Breast epithelium (tissue), 4 donors: ENCODE data around the gene MSH2. TPM values are rescaled to one million over a fixed set of nuclear protein-coding genes. Genes with fewer than 3 reads are reported as not detected.

ENCODE experiments used
- DNase-seq, 2 donors: peaks; one replicate each; pipeline ENCODE4 v3.0.0-alpha.2; 2019; ENCODE audit warnings: low spot score in 2 of 2
- H3K27ac ChIP-seq, 2 donors: fragments of 200-600 bp; sonication (generic) in 1 of 2; one replicate each; pipeline ENCODE4 v1.5.1; 2016 to 2019; ENCODE audit warnings: mild to moderate bottlenecking in 1 of 2
- H3K27me3 ChIP-seq, 2 donors: fragments of 200-600 bp; sonication (generic) in 1 of 2; one replicate each; pipeline versions ENCODE4 v1.5.1 to v1.6.0; 2017 to 2019; ENCODE audit warnings: control low read depth in 1 of 2, mild to moderate bottlenecking in 1 of 2
- H3K36me3 ChIP-seq: fragments of 200-600 bp; one replicate; pipeline ENCODE4 v1.5.1; 2019
- H3K4me1 ChIP-seq, 2 donors: fragments of 200-600 bp; sonication (generic); one replicate each; pipeline ENCODE4 v1.5.1; 2016 to 2019; ENCODE audit warnings: control low read depth in 1 of 2
- H3K4me3 ChIP-seq, 3 donors: fragments of 200-600 bp; sonication (generic); 1 replicate in 2 of 3; 2 replicates in 1 of 3; pipeline ENCODE4 v1.5.1; 2016 to 2019; ENCODE audit warnings: mild to moderate bottlenecking in 3 of 3, moderate library complexity in 2 of 3
- H3K9me3 ChIP-seq, 2 donors: fragments of 200-600 bp; sonication (generic) in 1 of 2; one replicate each; pipeline ENCODE4 v1.5.1; 2016 to 2019; ENCODE audit warnings: control low read depth in 1 of 2
- POLR2A ChIP-seq: fragments of 450-650 bp; IDR thresholded peaks from one replicate; pipeline ENCODE4 v1.6.1; 2016; ENCODE audit warnings: antibody characterized with exemption, mild to moderate bottlenecking, moderate library complexity
- POLR2AphosphoS5 ChIP-seq, 3 donors: sonication (generic); formaldehyde crosslinking; IDR thresholded peaks; one replicate each; pipeline ENCODE4 v1.6.1; 2017; ENCODE audit warnings: antibody characterized with exemption in 3 of 3
- intact Hi-C: fragments of 100-400 bp; cut with DNase I; formaldehyde crosslinking; loops from one replicate; pipeline ENCODE4 v1.15.1; 2023; ENCODE audit warnings: low total_unique reads
- total RNA-seq, 3 donors: library from RNA; depleted of rRNA; stranded (reverse); fragments of >200 nt; gene quantifications; one replicate each; pipeline ENCODE4 v1.1.0, GENCODE V29; 2016
- TF ChIP-seq, protein P1 (sequence below), 3 donors: fragments of 450-650 bp; IDR thresholded peaks; one replicate each; pipeline ENCODE4 v1.5.1; 2016 to 2017; ENCODE audit warnings: antibody characterized with exemption in 3 of 3, mild to moderate bottlenecking in 3 of 3, moderate library complexity in 3 of 3

Gene MSH2
- total RNA-seq, 3 donors from 2014 or later, result 9.4 to 22.5 (median 16.4) TPM

DNA sequence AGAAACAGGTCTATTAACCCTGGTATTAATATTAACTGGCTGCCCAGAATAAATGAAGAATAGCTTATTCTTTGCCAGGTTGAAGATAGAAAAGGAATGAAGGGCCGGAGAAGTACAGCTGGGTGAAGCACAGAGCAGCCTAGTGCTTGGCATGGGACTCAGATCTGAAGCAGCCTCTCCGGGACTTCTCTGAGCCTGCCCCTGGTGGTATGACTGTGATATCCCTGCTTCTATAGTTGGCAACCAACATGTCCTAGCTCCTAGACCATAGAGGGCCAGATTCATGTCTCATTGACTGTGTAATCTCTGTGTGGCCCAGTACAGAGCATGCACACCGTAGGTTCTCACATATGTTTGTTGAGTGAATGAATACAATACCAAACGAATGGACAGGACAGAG is 107.8 kb downstream of the MSH2 start:
- H3K9me3 ChIP-seq, result no peaks in the 10 kb centered on the region
- no peaks in the 10 kb centered on the region for H3K36me3 ChIP-seq
- no peak overlapping the region for H3K27ac ChIP-seq
- TF ChIP-seq, protein P1, sequence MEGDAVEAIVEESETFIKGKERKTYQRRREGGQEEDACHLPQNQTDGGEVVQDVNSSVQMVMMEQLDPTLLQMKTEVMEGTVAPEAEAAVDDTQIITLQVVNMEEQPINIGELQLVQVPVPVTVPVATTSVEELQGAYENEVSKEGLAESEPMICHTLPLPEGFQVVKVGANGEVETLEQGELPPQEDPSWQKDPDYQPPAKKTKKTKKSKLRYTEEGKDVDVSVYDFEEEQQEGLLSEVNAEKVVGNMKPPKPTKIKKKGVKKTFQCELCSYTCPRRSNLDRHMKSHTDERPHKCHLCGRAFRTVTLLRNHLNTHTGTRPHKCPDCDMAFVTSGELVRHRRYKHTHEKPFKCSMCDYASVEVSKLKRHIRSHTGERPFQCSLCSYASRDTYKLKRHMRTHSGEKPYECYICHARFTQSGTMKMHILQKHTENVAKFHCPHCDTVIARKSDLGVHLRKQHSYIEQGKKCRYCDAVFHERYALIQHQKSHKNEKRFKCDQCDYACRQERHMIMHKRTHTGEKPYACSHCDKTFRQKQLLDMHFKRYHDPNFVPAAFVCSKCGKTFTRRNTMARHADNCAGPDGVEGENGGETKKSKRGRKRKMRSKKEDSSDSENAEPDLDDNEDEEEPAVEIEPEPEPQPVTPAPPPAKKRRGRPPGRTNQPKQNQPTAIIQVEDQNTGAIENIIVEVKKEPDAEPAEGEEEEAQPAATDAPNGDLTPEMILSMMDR (IDR thresholded peaks at IDR 0.05), result no peak
- TF ChIP-seq POLR2A, result no peak
- TF ChIP-seq POLR2AphosphoS5 (IDR thresholded peaks at IDR 0.05), result no peak
- intact Hi-C loops, result no loop called here
- H3K4me1 ChIP-seq, result no peaks in the 10 kb centered on the region
- no peak overlapping the region for H3K4me3 ChIP-seq
- DNase-seq, result no peak
- H3K27me3 ChIP-seq, result no peaks in the 10 kb centered on the region

GRCh38 chr2:47512581-47513083 is 109.7 kb downstream of the MSH2 start:
- Histone ChIP-seq H3K4me3 (no peak overlapping the region), H3K9me3 (no peaks in the 10 kb centered on the region), H3K27me3 (no peaks in the 10 kb centered on the region), H3K36me3 (no peaks in the 10 kb centered on the region), H3K27ac (no peak overlapping the region), H3K4me1 (no peaks in the 10 kb centered on the region)
- TF ChIP-seq, protein P1 (IDR thresholded peaks at IDR 0.05), result no peak
- TF ChIP-seq POLR2A, result no peak
- no peak for TF ChIP-seq POLR2AphosphoS5 (IDR thresholded peaks at IDR 0.05)
- no peak for DNase-seq
- intact Hi-C loops, result no loop called here

- Histone ChIP-seq H3K27ac (no peak overlapping the region), H3K4me1 (no peaks in the 10 kb centered on the region), H3K4me3 (no peak overlapping the region), H3K27me3 (no peaks in the 10 kb centered on the region), H3K36me3 (no peaks in the 10 kb centered on the region), H3K9me3 (no peaks in the 10 kb centered on the region)
- DNase-seq, result no peak
- TF ChIP-seq POLR2A (no peak), POLR2AphosphoS5 (IDR thresholded peaks at IDR 0.05) (no peak)
- TF ChIP-seq, protein P1 (IDR thresholded peaks at IDR 0.05), result no peak
- intact Hi-C loops, result no loop called here
Observed at GRCh38 chr2:47513981-47514520, 111.1 kb downstream of the MSH2 start.

DNA sequence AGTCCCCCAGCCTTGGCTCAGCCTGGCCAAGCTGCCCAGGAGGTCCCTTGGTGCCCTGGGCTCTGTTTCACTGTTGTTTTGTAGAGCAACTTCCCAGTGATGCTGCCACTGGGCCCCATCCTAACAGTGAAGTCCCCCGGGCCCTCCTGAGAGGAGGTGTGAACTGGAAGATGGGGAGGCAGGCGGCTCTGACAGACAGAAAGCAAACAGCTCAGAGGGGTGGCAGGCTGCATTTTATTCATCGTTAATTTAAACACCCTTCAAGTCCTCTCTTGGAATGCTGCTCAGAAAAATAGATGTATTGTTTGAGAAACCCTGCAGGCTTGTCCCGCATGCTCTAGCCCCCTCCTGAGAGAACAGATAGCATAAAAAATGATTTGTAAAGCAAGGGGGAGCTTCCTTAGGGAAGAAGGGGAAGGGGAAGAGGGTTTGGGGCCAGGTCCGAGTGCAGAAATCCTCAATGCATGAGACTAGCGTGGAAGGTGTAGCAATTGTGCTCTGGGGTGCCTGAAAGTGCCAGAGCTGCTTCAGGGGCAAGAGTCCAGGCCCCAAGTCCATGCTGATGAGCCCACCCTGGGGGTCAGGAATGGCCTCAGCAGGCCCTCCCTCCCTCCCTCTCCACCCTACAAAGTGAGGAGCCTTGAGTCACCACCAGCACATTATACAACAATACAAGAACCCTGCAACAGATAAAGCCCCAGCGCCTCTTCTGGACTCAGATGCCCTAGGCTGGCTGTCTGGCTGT is 113.6 kb downstream of the MSH2 start:
- Histone ChIP-seq H3K4me3 (no peak overlapping the region), H3K9me3 (no peaks in the 10 kb centered on the region), H3K27me3 (no peaks in the 10 kb centered on the region), H3K36me3 (no peaks in the 10 kb centered on the region), H3K4me1 (peaks cover 0 to 3% of the 10 kb centered on the region in 2 donors), H3K27ac (no peak overlapping the region)
- no peak for DNase-seq
- TF ChIP-seq, protein P1 (IDR thresholded peaks at IDR 0.05), result no peak
- TF ChIP-seq POLR2AphosphoS5 (IDR thresholded peaks at IDR 0.05), result no peak
- TF ChIP-seq POLR2A, result no peak
- intact Hi-C loops, result no loop called here

DNA sequence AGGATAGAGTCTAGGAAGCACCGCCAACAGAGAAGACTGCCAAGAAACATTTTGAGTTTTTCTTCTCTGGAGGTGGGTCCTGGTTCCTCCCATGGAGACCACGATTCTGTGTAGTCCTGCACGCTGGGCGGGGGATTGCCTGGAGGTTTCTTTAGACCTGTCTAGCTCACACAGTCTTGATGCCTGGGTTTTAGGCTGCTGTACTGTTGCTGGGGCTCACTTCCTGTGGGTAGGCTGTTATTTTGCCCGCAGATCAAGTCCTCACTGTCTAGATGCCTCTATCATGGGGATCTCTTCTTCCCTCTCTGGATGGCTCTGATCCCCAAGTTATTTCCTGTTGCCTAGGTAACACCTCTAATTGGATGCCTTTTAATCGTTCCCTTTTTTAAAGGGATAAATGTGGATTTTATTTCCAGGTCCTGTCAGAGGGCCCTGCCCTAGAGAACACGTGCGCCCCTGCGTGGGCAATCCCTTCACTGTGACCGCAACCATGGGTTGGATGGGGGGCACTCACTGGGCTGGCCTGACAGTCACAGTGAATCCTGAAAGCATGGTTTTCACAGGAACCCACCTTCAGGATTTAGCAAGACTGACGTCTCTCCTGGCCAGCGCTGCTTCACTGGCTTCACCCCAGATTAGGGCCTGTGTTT is 115.7 kb downstream of the MSH2 start:
- H3K9me3 ChIP-seq, result no peaks in the 10 kb centered on the region
- TF ChIP-seq, protein P1 (IDR thresholded peaks at IDR 0.05), result no peak
- H3K27me3 ChIP-seq, result no peaks in the 10 kb centered on the region
- intact Hi-C loops, result no loop called here
- no peak for DNase-seq
- H3K4me3 ChIP-seq, result no peak overlapping the region
- no peaks in the 10 kb centered on the region for H3K36me3 ChIP-seq
- no peak overlapping the region for H3K27ac ChIP-seq
- H3K4me1 ChIP-seq, result peaks cover 0 to 5% of the 10 kb centered on the region in 2 donors
